ENCODE measurements around the gene MTMR6. TPM values are rescaled to one million over a fixed set of nuclear protein-coding genes. Genes with fewer than 3 reads are reported as not detected.

MTMR6 gene
- total RNA-seq, 4 donors from 2014 or later: 6.5 to 14.9 (median 13.2) TPM

- Histone ChIP-seq H3K27me3 (no peaks in the 10 kb centered on the region), H3K36me3 (peaks cover 0 to 54% (median 0%) of the 10 kb centered on the region in 3 donors), H3K27ac (no peak overlapping the region), H3K4me3 (no peak overlapping the region), H3K9me3 (no peaks in the 10 kb centered on the region), H3K4me1 (no peaks in the 10 kb centered on the region)
- WGBS, 2 donors: 90 to 100% methylated on average over 1 of the region's 1 CpG
- intact Hi-C loops (cut with DNase I): no loop called here
- DNase-seq: no peak
- TF ChIP-seq, protein P1, sequence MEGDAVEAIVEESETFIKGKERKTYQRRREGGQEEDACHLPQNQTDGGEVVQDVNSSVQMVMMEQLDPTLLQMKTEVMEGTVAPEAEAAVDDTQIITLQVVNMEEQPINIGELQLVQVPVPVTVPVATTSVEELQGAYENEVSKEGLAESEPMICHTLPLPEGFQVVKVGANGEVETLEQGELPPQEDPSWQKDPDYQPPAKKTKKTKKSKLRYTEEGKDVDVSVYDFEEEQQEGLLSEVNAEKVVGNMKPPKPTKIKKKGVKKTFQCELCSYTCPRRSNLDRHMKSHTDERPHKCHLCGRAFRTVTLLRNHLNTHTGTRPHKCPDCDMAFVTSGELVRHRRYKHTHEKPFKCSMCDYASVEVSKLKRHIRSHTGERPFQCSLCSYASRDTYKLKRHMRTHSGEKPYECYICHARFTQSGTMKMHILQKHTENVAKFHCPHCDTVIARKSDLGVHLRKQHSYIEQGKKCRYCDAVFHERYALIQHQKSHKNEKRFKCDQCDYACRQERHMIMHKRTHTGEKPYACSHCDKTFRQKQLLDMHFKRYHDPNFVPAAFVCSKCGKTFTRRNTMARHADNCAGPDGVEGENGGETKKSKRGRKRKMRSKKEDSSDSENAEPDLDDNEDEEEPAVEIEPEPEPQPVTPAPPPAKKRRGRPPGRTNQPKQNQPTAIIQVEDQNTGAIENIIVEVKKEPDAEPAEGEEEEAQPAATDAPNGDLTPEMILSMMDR (IDR thresholded peaks at IDR 0.05): no peak
- no peak for TF ChIP-seq POLR2A (IDR thresholded peaks at IDR 0.05)
These were observed 39.2 kb downstream of the MTMR6 start for GRCh38 chr13:25248071-25248470.

DNA sequence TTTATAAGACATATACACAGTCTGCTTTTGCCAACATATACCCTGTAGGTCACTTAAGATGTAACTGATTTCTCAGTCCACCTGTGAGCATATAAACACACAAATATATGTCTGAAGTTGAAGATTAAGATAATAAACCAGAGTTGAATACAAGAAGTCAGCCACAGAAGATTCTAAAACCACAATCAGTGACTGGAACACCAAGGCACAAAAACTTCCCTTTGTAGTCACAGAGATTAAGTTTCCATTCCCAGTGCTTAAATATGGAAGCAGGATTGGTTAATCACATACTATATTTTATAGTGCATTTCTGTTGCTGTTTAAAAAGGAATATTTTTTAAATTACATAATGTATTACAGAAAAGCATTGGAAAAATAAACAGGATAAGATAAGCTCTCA lies 39.9 kb downstream of the MTMR6 start:
- Histone ChIP-seq H3K27ac (no peak overlapping the region), H3K27me3 (no peaks in the 10 kb centered on the region), H3K4me3 (no peak overlapping the region), H3K4me1 (no peaks in the 10 kb centered on the region), H3K36me3 (peaks cover 0 to 47% (median 0%) of the 10 kb centered on the region in 3 donors), H3K9me3 (no peaks in the 10 kb centered on the region)
- DNase-seq: no peak
- intact Hi-C loops (cut with DNase I): no loop called here
- no peak for TF ChIP-seq POLR2A (IDR thresholded peaks at IDR 0.05)
- TF ChIP-seq, protein P1 (IDR thresholded peaks at IDR 0.05): no peak

- DNase-seq: no peak
- TF ChIP-seq, protein P1 (IDR thresholded peaks at IDR 0.05): no peak
- no peak for TF ChIP-seq POLR2A (IDR thresholded peaks at IDR 0.05)
- 96 to 100% methylated on average over 4 to 6 of the region's 6 CpGs for WGBS, 2 donors
- H3K27ac ChIP-seq: no peak overlapping the region
- H3K9me3 ChIP-seq: no peaks in the 10 kb centered on the region
- intact Hi-C loops (cut with DNase I): no loop called here
- H3K4me1 ChIP-seq: no peaks in the 10 kb centered on the region
- H3K27me3 ChIP-seq: no peaks in the 10 kb centered on the region
- H3K4me3 ChIP-seq: no peak overlapping the region
- peaks cover 0 to 14% (median 0%) of the 10 kb centered on the region in 3 donors for H3K36me3 ChIP-seq
These were observed 43.2 kb downstream of the MTMR6 start for GRCh38 chr13:25244123-25244522.

DNA sequence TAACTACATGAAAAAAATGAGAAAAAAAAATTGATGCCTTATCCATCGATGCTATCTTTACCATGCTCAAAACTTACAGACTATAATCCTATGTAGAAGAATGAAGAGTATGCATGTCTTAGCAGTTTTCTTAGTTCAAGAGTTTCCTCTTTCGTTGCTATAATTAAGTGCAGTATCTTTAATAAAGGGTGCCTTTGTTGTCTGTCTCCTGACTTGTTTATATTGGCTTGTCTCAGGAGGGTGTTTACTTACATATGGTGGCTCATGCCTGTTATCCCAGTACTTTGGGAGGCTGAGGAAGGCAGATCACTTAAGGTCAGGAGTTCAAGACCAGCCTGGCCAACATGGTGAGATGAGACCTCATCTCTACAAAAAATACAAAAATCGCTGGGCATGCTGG lies 44.3 kb downstream of the MTMR6 start:
- intact Hi-C loops (cut with DNase I): no loop called here
- WGBS, 2 donors: 72 to 74% methylated on average over 2 to 3 of the region's 3 CpGs

DNA sequence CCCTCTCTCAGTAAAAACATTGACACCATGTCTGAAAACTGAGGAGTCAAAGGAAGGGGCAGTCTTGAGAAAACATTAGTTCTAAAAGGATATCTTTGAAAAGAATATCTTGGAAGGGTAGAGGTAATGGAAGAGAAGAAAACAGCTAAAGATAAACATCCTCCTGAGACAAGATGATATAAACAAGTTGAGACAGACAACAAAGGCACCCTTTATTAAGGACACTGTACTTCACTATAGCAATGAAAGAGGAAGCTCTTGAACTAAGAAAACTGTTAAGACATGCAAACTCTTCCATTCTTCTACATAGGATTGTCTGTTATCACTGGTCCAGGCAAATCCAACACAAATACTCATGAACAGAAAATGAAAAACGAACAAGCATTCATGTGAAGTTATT lies 46.3 kb downstream of the MTMR6 start:
- intact Hi-C loops (cut with DNase I): no loop called here
- Histone ChIP-seq H3K9me3 (no peaks in the 10 kb centered on the region), H3K27me3 (no peaks in the 10 kb centered on the region), H3K4me1 (no peaks in the 10 kb centered on the region), H3K4me3 (no peak overlapping the region), H3K36me3 (peaks cover 0 to 8% (median 0%) of the 10 kb centered on the region in 3 donors), H3K27ac (no peak overlapping the region)
- no peak for DNase-seq
- 0 to 5% methylated on average over 1 of the region's 1 CpG for WGBS, 2 donors
- TF ChIP-seq, protein P1 (IDR thresholded peaks at IDR 0.05): no peak
- TF ChIP-seq POLR2A (IDR thresholded peaks at IDR 0.05): no peak

More for the DNA sequence above, 44.3 kb downstream of the MTMR6 start:
- H3K36me3 ChIP-seq: peaks cover 0 to 8% (median 0%) of the 10 kb centered on the region in 3 donors
- DNase-seq: no peak
- TF ChIP-seq POLR2A (IDR thresholded peaks at IDR 0.05): no peak
- TF ChIP-seq, protein P1 (IDR thresholded peaks at IDR 0.05): no peak
- no peaks in the 10 kb centered on the region for H3K4me1 ChIP-seq
- no peak overlapping the region for H3K27ac ChIP-seq
- no peak overlapping the region for H3K4me3 ChIP-seq
- H3K9me3 ChIP-seq: no peaks in the 10 kb centered on the region
- no peaks in the 10 kb centered on the region for H3K27me3 ChIP-seq

Data from esophagus squamous epithelium (tissue), 5 donors.